ENCODE data around the gene YAF2.
"Not testable (repeated sequence)": the region's sequence is repeated elsewhere in the genome, so short reads cannot be mapped to it uniquely, and the experiment has no call there.

YAF2 gene

DNA sequence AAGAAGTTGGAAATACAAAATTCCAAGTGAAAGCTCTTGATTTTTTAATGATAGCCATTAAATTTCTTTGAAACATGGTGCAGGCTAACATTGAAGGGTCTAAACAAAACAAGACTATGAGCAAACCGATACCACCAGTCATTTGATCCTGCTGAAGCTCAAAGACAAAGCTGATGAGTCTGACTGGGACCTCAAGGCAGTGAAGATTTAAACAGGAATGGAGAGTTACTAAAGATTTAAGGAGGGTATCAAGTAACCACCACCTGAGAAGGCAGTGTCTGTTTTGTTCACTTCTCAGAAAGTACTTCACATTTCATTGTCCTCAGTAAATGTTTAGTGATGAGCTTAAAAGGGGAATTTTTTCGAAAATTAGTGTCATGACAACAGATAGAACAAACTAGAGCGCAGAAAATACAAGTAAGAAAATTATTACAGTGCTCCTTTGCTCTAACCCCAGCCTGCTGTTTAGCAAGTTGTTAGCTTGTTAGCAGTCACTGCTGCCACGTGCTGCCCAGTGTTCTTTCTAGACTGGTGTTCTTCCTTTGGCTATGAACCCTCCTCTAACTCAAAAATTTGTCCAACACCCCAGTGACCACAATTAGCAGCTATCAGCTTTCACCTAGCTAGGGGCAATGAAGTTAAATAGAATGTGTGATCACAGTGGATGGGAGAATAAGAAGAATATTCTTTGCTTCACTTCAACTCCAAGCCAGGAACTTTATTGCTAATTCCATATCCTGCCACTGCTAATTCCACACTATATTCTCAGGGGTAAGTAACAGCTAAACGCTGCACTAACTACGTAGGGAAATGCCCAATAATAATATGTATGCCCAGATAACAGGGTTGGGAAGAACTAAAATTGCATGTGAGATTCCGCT is 41.1 kb downstream of the YAF2 start:
- Mint-ChIP-seq H3K9me3 (no peaks in the 10 kb centered on the region), H3K4me1 (no peaks in the 10 kb centered on the region), H3K27me3 (no peaks in the 10 kb centered on the region), H3K27ac (no peak overlapping the region), H3K4me3 (no peak overlapping the region), H3K36me3 (peaks cover 32% of the 10 kb centered on the region)
- no peak for DNase-seq
- CTCF ChIA-PET, result no interaction called here

DNA sequence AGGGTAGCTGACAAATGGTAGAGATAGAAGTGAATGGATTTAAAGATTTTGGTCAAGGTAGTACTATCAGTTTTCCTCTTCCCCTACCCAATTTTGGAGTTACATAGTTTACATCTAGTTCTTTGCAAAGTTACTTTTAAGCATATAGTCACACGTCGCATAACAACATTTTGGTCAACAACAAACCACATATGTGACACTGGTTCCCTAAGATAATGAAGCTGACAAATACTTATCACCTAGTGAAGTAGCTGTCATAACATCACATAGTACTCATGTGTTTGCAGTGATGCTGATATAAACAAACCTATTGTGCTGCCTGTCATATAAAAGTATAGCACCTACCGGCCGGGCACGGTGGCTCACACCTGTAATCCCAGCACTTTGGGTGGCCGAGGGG is 45.4 kb downstream of the YAF2 start:
- CTCF ChIA-PET, result no interaction called here
- Mint-ChIP-seq H3K4me1 (no peaks in the 10 kb centered on the region), H3K9me3 (no peaks in the 10 kb centered on the region), H3K27ac (no peak overlapping the region), H3K36me3 (peaks cover 19% of the 10 kb centered on the region), H3K4me3 (no peak overlapping the region), H3K27me3 (no peaks in the 10 kb centered on the region)
- no peak for DNase-seq

DNA sequence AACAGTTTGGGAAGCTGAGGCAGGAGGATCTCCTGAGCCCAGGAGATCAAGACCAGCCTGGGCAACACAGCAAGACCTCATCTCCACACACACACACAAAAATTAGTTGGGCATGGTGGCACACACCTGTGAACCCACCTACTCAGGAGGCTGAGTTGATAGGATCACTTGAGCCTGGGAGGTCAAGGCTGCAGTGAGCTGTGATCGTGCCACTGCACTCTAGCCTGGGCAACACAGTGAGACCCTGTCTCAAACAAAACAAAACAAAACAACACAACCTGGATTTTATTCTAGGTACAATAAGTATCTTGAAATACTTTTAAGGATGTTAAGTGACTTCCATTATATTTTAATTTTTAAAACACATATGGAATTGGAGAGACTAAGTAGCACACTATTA is 45.8 kb downstream of the YAF2 start:
- Mint-ChIP-seq H3K27ac (no peak overlapping the region), H3K4me3 (no peak overlapping the region), H3K27me3 (no peaks in the 10 kb centered on the region), H3K9me3 (no peaks in the 10 kb centered on the region), H3K4me1 (no peaks in the 10 kb centered on the region), H3K36me3 (peaks cover 19% of the 10 kb centered on the region)
- DNase-seq, result no peak
- CTCF ChIA-PET, result no interaction called here

DNA sequence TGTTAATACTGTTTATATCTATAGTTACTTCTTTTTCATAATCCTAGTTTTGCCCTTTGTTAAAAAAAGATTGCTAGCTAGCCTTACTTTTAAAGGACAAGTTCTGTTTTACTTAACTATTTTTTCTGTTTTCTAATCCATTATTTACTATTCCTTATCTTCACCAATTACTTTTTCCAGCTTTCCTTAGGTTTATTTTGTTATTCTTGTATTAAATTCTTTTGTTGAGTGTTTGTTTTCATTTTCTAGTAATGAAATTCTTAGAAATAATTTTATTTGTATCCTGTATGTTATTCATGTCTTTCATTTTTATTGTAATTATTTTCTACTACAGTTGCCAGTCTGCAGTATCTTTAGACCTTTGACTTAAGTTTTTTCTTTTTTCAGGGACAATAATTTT is 47.7 kb downstream of the YAF2 start:
- Mint-ChIP-seq H3K4me3 (no peak overlapping the region), H3K36me3 (peaks cover 17% of the 10 kb centered on the region), H3K9me3 (no peaks in the 10 kb centered on the region), H3K27ac (no peak overlapping the region), H3K27me3 (no peaks in the 10 kb centered on the region), H3K4me1 (no peaks in the 10 kb centered on the region)
- CTCF ChIA-PET, result no interaction called here
- DNase-seq, result no peak

DNA sequence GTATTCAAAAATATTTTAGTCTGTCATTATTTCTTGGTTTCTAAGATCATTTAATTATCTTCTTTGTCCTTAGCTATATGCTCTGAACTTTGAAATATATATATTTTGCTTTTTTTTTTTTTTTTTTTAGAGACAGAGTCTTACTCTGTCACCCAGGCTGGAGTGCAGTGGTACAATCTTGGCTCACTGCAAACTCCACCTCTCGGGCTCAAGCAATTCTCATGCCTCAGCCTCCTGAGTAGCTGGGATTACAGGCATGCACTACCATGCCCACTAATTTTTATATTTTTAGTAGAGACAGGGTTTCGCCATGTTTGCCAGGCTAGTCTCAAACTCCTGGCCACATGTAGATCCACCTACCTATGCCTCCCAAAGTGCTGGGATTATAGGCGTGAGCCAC is 49.8 kb downstream of the YAF2 start:
- H3K4me1 Mint-ChIP-seq, CTCF ChIA-PET, H3K27ac Mint-ChIP-seq: not testable (repeated sequence)

DNA sequence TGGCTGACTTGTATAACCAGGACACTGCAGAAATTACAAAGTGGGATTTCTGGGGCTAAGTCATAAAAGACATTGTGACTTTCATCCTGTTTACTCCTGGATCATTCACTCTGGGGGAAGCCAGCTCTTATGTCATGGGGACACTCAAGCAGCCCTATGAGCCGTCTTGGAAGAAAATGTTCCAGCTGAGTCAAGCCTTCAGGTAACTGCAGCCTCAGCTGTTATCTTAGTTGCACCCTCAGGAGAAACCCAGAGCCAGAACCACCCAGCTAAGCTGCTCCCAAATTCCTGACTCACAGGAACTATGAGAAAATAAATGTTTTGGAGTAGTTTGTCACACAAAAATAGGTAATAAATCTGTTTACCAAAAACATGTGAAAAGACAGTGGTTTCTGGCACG is 50.2 kb downstream of the YAF2 start:
- CTCF ChIA-PET, result no interaction called here
- DNase-seq, result no peak
- H3K36me3 Mint-ChIP-seq, result peaks cover 9% of the 10 kb centered on the region
- H3K4me3 Mint-ChIP-seq, result no peak overlapping the region
- no peak overlapping the region for H3K27ac Mint-ChIP-seq
- H3K27me3 Mint-ChIP-seq, result no peaks in the 10 kb centered on the region
- no peaks in the 10 kb centered on the region for H3K9me3 Mint-ChIP-seq
- H3K4me1 Mint-ChIP-seq, result no peaks in the 10 kb centered on the region

More for the DNA sequence above, 49.8 kb downstream of the YAF2 start:
- not testable (repeated sequence) for H3K4me3 Mint-ChIP-seq, H3K27me3 Mint-ChIP-seq, H3K36me3 Mint-ChIP-seq, DNase-seq, H3K9me3 Mint-ChIP-seq

DNA sequence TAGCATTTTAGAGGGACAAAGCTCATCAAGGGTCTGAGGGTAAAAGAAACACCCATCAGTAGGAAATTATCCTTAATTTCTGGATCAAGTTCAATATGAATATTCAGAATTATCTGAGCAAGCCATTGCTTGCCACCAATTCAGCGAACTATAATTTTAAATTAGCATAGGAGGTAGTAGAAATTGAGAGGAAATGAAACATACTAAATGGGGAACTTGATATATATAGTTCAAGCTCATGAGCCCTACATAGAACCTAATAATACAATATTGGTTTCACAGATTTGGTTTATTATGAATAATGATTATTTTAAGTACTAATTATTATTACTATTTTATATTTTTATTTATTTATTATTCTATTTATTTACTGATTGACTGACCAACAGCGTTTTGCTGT is 51.3 kb downstream of the YAF2 start:
- CTCF ChIA-PET, result no interaction called here
- no peak overlapping the region for H3K4me3 Mint-ChIP-seq
- no peak overlapping the region for H3K27ac Mint-ChIP-seq
- no peaks in the 10 kb centered on the region for H3K27me3 Mint-ChIP-seq
- H3K9me3 Mint-ChIP-seq, result no peaks in the 10 kb centered on the region
- peaks cover 9% of the 10 kb centered on the region for H3K36me3 Mint-ChIP-seq
- H3K4me1 Mint-ChIP-seq, result peaks cover 3% of the 10 kb centered on the region
- DNase-seq, result no peak

DNA sequence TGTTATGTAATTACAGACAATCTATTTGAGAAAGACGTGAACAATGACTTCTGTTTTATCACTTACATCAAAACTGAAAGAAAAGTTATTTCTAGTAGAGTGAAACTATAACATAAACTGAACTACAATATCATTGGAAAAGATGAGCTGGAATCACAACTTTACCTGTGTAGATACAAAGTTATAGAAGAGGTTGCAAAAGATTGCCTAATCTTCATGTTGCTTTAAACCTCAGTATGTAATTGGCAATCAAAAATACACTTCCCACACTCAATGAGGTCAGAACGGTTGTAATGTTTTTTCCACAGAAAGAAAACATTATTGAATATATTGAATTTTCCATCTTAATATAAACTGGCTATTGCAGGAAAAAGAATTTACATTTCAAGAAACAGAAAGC is 55.7 kb downstream of the YAF2 start:
- H3K36me3 Mint-ChIP-seq, result peaks cover 12% of the 10 kb centered on the region
- H3K4me1 Mint-ChIP-seq, result peaks cover 3% of the 10 kb centered on the region
- H3K27ac Mint-ChIP-seq, result no peak overlapping the region
- H3K9me3 Mint-ChIP-seq, result no peaks in the 10 kb centered on the region
- CTCF ChIA-PET, result no interaction called here
- H3K4me3 Mint-ChIP-seq, result no peak overlapping the region
- no peak for DNase-seq
- H3K27me3 Mint-ChIP-seq, result no peaks in the 10 kb centered on the region

DNA sequence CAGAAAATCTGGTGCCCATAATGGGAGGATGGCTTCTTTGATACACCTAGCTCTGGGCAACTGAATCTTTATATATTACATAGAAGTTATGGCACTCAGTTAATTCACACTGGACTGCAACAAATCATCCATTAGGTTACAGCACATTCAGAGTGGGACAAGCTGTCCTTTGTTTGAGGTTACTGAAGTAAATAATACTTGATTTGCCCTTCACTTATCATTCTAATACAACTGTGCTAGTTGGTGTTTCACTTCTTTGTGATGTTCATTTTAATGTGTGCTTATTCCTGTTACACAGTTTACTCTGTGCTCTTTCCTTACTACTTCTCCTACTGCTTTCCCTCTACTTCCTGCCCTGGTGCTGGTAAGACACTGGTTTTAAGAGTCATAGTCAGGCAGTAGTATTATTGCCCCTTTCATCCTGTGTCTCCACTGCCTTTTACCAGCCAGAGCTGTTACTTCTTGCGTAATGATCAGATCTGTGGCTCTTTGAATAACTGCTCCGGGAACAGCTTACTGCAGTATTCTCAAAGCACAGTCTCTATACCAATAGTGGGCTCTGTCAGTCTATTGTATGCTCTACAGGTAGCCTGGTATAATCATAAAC is 57.0 kb downstream of the YAF2 start:
- CTCF ChIA-PET, result no interaction called here
- H3K27ac Mint-ChIP-seq, result no peak overlapping the region

DNA sequence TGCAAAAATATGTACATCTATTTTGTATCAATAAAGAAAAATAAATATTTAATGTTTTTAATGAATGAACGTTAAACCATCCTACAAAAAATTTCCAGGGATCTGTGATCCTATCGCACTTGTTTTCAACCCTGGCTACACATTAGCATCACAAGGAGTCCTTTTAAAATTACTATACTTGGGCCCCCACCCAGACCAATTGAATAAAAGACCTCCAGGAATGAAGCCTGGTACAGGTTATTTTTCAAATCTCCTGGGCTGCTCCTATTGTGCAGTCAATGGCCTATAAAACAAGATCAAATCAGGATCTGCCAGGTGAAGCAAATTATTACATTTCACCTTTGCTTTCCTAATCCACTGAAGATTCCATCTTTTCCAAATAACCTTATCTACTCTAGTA is 59.9 kb downstream of the YAF2 start:
- no peaks in the 10 kb centered on the region for H3K27me3 Mint-ChIP-seq
- H3K36me3 Mint-ChIP-seq, result peaks cover 19% of the 10 kb centered on the region
- peaks cover 3% of the 10 kb centered on the region for H3K4me1 Mint-ChIP-seq
- H3K4me3 Mint-ChIP-seq, result no peak overlapping the region
- CTCF ChIA-PET, result no interaction called here
- H3K9me3 Mint-ChIP-seq, result peaks cover 3% of the 10 kb centered on the region
- H3K27ac Mint-ChIP-seq, result no peak overlapping the region
- no peak for DNase-seq

More for the DNA sequence above, 57.0 kb downstream of the YAF2 start:
- DNase-seq, result no peak
- H3K4me1 Mint-ChIP-seq, result peaks cover 3% of the 10 kb centered on the region
- H3K4me3 Mint-ChIP-seq, result no peak overlapping the region
- H3K9me3 Mint-ChIP-seq, result no peaks in the 10 kb centered on the region
- no peaks in the 10 kb centered on the region for H3K27me3 Mint-ChIP-seq
- peaks cover 20% of the 10 kb centered on the region for H3K36me3 Mint-ChIP-seq

DNA sequence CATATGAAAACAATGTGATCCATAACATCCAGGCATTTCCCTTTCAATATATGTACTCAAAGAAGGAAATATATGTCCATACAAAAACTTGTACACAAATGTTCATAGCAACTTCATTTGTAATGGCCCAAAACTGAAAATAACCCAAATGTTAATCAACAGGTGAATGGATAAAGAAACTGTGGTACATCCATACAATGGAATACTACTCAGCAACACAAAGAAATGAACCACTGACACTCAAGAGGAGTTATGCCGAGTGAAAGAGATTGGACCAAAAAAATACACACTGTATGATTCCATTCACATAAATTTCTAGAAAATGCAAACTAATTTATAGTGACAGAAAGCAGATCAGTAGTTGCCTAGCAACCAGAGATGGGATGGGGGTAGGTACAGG is 63.1 kb downstream of the YAF2 start:
- CTCF ChIA-PET, result no interaction called here
- no peak overlapping the region for H3K27ac Mint-ChIP-seq
- no peaks in the 10 kb centered on the region for H3K4me1 Mint-ChIP-seq
- no peaks in the 10 kb centered on the region for H3K27me3 Mint-ChIP-seq
- no peak overlapping the region for H3K4me3 Mint-ChIP-seq
- peaks cover 3% of the 10 kb centered on the region for H3K9me3 Mint-ChIP-seq
- DNase-seq, result no peak
- peaks cover 21% of the 10 kb centered on the region for H3K36me3 Mint-ChIP-seq

DNA sequence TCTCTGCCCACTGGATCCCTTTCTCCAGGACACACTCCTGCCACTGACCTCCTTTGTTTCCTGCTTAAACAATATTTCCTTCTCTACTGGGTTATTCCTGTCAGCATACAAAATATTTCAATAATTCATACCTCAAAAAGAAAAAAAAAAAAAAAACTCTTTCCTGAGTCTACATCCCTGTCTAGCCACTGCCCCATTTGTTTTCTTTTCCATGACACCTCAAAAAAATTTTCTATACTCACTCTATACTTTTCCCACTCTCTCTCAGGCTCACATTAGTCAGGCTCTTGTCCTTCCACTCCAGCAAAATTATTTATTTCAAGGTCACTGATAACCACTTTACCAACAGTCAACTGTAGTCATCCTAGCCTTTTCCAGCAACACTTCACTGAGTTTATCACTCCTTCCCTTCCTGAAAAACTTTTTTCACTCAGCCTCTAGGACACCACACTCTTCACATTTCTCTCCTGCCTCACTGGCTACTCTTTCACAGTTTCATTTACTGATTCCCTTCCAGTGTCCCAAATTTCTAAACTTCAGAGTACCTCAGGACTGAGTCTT is 64.0 kb downstream of the YAF2 start:
- Mint-ChIP-seq H3K4me1 (no peaks in the 10 kb centered on the region), H3K4me3 (no peak overlapping the region), H3K9me3 (peaks cover 3% of the 10 kb centered on the region), H3K36me3 (peaks cover 22% of the 10 kb centered on the region), H3K27ac (no peak overlapping the region), H3K27me3 (no peaks in the 10 kb centered on the region)
- DNase-seq, result no peak
- CTCF ChIA-PET, result no interaction called here

DNA sequence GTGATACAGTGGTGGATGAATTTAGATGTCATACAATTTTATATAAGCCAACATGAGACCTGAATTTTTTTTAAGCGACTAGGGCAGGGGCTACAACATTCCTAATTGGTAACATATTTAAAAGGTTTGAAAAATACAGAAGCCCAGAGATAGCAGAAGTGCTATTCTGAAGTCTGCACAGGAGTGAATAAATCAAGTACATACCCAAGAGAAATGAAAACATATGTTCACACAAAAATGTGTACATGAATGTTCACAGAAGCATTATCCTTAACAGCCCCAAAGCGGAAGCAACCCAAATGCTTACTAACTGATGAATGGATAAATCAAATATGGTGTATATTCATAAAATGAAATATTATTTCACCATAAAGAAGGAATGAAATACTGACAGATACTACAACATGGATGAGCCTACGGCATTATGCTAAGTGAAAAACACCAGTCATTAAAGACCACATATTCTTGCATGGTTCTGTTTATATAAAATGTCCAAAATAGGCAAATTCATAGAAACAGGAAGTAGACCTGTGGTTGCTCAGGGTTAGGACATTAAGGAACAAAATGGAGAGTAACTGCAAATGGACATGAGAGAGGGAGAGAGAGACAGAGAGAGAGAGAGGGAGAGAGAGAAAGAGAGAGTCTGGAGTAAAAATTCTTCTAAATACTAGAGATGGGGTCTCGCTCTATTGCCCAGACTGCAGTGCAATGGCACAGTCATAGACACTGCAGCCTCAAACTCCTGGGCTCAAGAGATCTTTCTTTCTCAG is 65.4 kb downstream of the YAF2 start:
- no peak for DNase-seq
- CTCF ChIA-PET, result no interaction called here
- no peak overlapping the region for H3K27ac Mint-ChIP-seq

DNA sequence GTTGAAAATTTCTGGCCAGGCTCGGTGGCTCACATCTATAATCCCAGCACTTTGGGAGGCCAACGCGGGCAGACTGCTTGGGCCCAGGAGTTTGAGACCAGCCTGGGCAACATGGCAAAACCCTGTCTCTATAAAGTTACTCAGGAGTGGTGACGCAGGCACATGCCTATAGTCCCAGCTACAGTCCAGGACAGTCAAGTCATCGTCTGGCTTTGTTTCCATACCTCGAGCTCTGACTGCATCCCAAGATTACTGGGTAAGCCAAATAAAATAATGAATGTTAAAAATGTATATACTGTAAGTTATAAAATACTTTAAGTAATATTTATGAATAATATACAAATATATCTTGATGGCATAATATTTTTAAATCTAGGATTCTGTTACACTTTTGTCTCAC is 70.3 kb downstream of the YAF2 start:
- H3K4me3 Mint-ChIP-seq, result no peak overlapping the region
- peaks cover 2% of the 10 kb centered on the region for H3K4me1 Mint-ChIP-seq
- CTCF ChIA-PET, result no interaction called here
- H3K9me3 Mint-ChIP-seq, result no peaks in the 10 kb centered on the region
- no peak overlapping the region for H3K27ac Mint-ChIP-seq
- H3K36me3 Mint-ChIP-seq, result peaks cover 15% of the 10 kb centered on the region
- H3K27me3 Mint-ChIP-seq, result no peaks in the 10 kb centered on the region
- no peak for DNase-seq

More for the DNA sequence above, 65.4 kb downstream of the YAF2 start:
- Mint-ChIP-seq H3K9me3 (peaks cover 3% of the 10 kb centered on the region), H3K4me1 (no peaks in the 10 kb centered on the region), H3K4me3 (no peak overlapping the region), H3K27me3 (no peaks in the 10 kb centered on the region), H3K36me3 (peaks cover 24% of the 10 kb centered on the region)

All from activated naive CD4-positive, alpha-beta T cell treated with anti-CD3 and anti-CD28 coated beads, Interleukin-2, amount 10 ng/mL, durations not matched to agents 7 days and 5 days (primary cell).